Measurements from ENCODE around the gene ZNF48.

DNA sequence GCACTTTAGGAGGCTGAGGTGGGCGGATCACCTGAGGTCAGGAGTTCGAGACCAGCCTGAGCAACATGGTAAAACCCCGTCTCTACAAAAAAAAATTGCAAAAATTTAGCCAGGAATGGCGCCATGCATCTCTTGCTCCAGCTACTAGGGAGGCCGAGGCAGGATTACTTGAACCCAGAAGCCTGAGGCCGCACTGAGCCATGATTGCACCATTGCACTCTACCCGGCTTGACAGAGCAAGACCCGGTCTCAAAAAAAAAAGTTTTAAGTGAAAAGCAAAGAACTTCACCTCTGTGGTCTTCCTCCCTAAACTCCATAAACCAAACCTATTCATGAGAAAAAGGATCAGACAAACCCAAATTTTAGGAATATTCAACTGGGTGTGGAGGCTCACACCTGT, 47.1 kb upstream of the ZNF48 start:
- TF ChIP-seq CTCF (IDR thresholded peaks at IDR 0.05), result no peak
- TF ChIP-seq POLR2A (IDR thresholded peaks at IDR 0.05), result no peak

Data from tibial nerve (tissue), 3 donors.